PC-3 (cell line): ENCODE measurements around the gene CHD5. TPM values are rescaled to one million over a fixed set of nuclear protein-coding genes. Genes with fewer than 3 reads are reported as not detected.

Experiments
- ATAC-seq: fragments of 200-7000 bp; cut with Tn5 transposase; 2 replicates; pipeline ENCODE4 v1.9.1; 2020; ENCODE audit warnings: mild to moderate bottlenecking, moderate library complexity
- BruUV-seq: library from RNA; stranded (reverse); fragments of 400-500 nt; replicated peaks from 2 replicates; lab custom pipeline; 2021; lab: Mats Ljungman, UMichigan
- CTCF ChIA-PET: fragments of 300-600 bp; sonication (Branson Sonifier 250); formaldehyde crosslinking; loops from one replicate; lab custom pipeline; 2022; ENCODE audit warnings: antibody characterized with exemption; lab: Charles Lee
- POLR2A ChIA-PET: fragments of 300-600 bp; sonication (Branson Sonifier 250); formaldehyde crosslinking; loops from one replicate; lab custom pipeline; 2022; ENCODE audit warnings: antibody characterized with exemption; ENCODE audit not compliant: unreplicated experiment; lab: Charles Lee
- DNase-seq: peaks from one replicate; pipeline ENCODE4 v3.0.0-alpha.2; 2015
- H2AFZ ChIP-seq: fragments of 300-600 bp; sonication (generic); 2 replicates; pipeline ENCODE4 v1.6.0; 2016; ENCODE audit warnings: antibody characterized with exemption, low read length
- H3F3A ChIP-seq: fragments of 300-600 bp; sonication (generic); one replicate; pipeline ENCODE4 v1.6.0; 2017; ENCODE audit warnings: antibody characterized with exemption, low read length, control low read depth, mild to moderate bottlenecking; ENCODE audit not compliant: unreplicated experiment
- H3K27ac ChIP-seq: fragments of 300-600 bp; sonication (generic); 2 replicates; pipeline ENCODE4 v1.5.1; 2016; ENCODE audit warnings: mild to moderate bottlenecking, low read length
- H3K27me3 ChIP-seq: fragments of 300-600 bp; sonication (generic); 2 replicates; pipeline ENCODE4 v1.6.1; 2016; ENCODE audit warnings: low read length, mixed read lengths
- H3K36me3 ChIP-seq: fragments of 300-600 bp; sonication (generic); 2 replicates; pipeline ENCODE4 v1.6.1; 2016; ENCODE audit warnings: low read depth, mixed run types, low read length, mixed read lengths
- H3K4me1 ChIP-seq: fragments of 300-600 bp; sonication (generic); 2 replicates; pipeline ENCODE4 v1.5.1; 2016; ENCODE audit warnings: low read length; ENCODE audit not compliant: insufficient read depth
- H3K4me2 ChIP-seq: fragments of 300-600 bp; sonication (generic); 2 replicates; pipeline ENCODE4 v1.6.0; 2016; ENCODE audit warnings: low read length
- H3K4me3 ChIP-seq: fragments of 300-600 bp; sonication (generic); 2 replicates; pipeline ENCODE4 v1.5.1; 2016; ENCODE audit warnings: mild to moderate bottlenecking, low read length, mixed read lengths
- H3K79me2 ChIP-seq: fragments of 300-600 bp; sonication (generic); 2 replicates; pipeline ENCODE4 v1.6.1; 2017; ENCODE audit warnings: low read length, mixed read lengths
- H3K9ac ChIP-seq: fragments of 300-600 bp; sonication (generic); 2 replicates; pipeline ENCODE4 v1.6.0; 2016; ENCODE audit warnings: mild to moderate bottlenecking, low read length
- H3K9me2 ChIP-seq: fragments of 300-600 bp; sonication (generic); replicated peaks from 2 replicates; pipeline ENCODE4 v1.6.1; 2016; ENCODE audit warnings: mixed run types, low read length, mixed read lengths
- H3K9me3 ChIP-seq: fragments of 300-600 bp; sonication (generic); 2 replicates; pipeline ENCODE4 v1.6.1; 2016; ENCODE audit warnings: low read length, mixed read lengths
- H4K20me1 ChIP-seq: fragments of 300-600 bp; sonication (generic); 2 replicates; pipeline ENCODE4 v1.6.1; 2016; ENCODE audit warnings: low read length, mixed read lengths
- CTCF ChIP-seq: fragments of 300-600 bp; sonication (generic); conservative IDR thresholded peaks from 2 replicates; pipeline ENCODE4 v1.5.1; 2017; ENCODE audit warnings: antibody characterized with exemption, low read depth, mild to moderate bottlenecking, low read length
- EZH2 ChIP-seq: fragments of 300-600 bp; sonication (generic); IDR thresholded peaks from one replicate; pipeline ENCODE4 v1.6.1; 2017; ENCODE audit warnings: antibody characterized with exemption, mild to moderate bottlenecking, low read length; ENCODE audit not compliant: unreplicated experiment
- EZH2phosphoT487 ChIP-seq: fragments of 300-600 bp; sonication (generic); IDR thresholded peaks from 2 replicates; pipeline ENCODE4 v1.6.1; 2018; ENCODE audit warnings: mild to moderate bottlenecking, antibody characterized with exemption, low read length, borderline replicate concordance
- intact Hi-C: fragments of 100-400 bp; cut with micrococcal nuclease; formaldehyde crosslinking; loops from 2 replicates; pipeline ENCODE4 v1.9.0; 2023
- total RNA-seq: library from RNA; depleted of rRNA; stranded (reverse); fragments of >200 nt; gene quantifications from 2 replicates; pipeline ENCODE4 v1.2.3, GENCODE V29; 2014

The CHD5 gene
- total RNA-seq, 1 experiment from 2014 or later: 0.55 TPM

GRCh38 chr1:6180707-6181311 is 688 bp upstream of the CHD5 start:
- BruUV-seq: no TSS peak
- H3K36me3 ChIP-seq: peaks cover 8% of the 10 kb centered on the region
- H3K9me3 ChIP-seq: no peaks in the 10 kb centered on the region
- no peak overlapping the region for H3K4me2 ChIP-seq
- H4K20me1 ChIP-seq: peaks cover 15% of the 10 kb centered on the region
- peaks cover 17% of the 10 kb centered on the region for H3K4me1 ChIP-seq
- intact Hi-C loops: no loop called here
- ATAC-seq: no peak
- CTCF ChIA-PET: no interaction called here
- POLR2A ChIA-PET: no interaction called here
- H2AFZ ChIP-seq: no peak overlapping the region
- peaks cover 27% of the 10 kb centered on the region for H3F3A ChIP-seq
- peaks cover 26% of the 10 kb centered on the region for H3K27me3 ChIP-seq
- no peak overlapping the region for H3K9ac ChIP-seq
- TF ChIP-seq EZH2phosphoT487: no peak
- peak; percentile 1 for TF ChIP-seq EZH2
- no peak for DNase-seq
- H3K79me2 ChIP-seq: no peaks in the 10 kb centered on the region
- no peak overlapping the region for H3K27ac ChIP-seq
- H3K4me3 ChIP-seq: no peak overlapping the region
- no peaks in the 10 kb centered on the region for H3K9me2 ChIP-seq

- peak overlapping the region; percentile 32; the same call in 1 of the 2 replicates for H3K4me2 ChIP-seq
- intact Hi-C loops: no loop called here
- no TSS peak for BruUV-seq
- ATAC-seq: no peak
- TF ChIP-seq EZH2phosphoT487 (no peak), CTCF (no peak), EZH2 (no peak)
- no peaks in the 10 kb centered on the region; the same call in 1 of the 2 replicates for H3K36me3 ChIP-seq
- peaks cover 22% of the 10 kb centered on the region for H3F3A ChIP-seq
- H3K9ac ChIP-seq: no peak overlapping the region
- CTCF ChIA-PET: no interaction called here
- peaks cover 9% of the 10 kb centered on the region; the same call in 1 of the 2 replicates for H4K20me1 ChIP-seq
- peaks cover 26% of the 10 kb centered on the region for H3K27me3 ChIP-seq
- H3K4me1 ChIP-seq: peaks cover 17% of the 10 kb centered on the region
- no peak overlapping the region for H3K27ac ChIP-seq
- no peak overlapping the region for H2AFZ ChIP-seq
- POLR2A ChIA-PET: no interaction called here
- DNase-seq: no peak
- H3K4me3 ChIP-seq: no peak overlapping the region; the same call in 1 of the 2 replicates
- no peaks in the 10 kb centered on the region for H3K9me3 ChIP-seq
- no peaks in the 10 kb centered on the region for H3K9me2 ChIP-seq
- no peaks in the 10 kb centered on the region for H3K79me2 ChIP-seq
These were observed 451 bp downstream of the CHD5 start for GRCh38 chr1:6179564-6180175.

GRCh38 chr1:6178751-6179563 is 1.2 kb downstream of the CHD5 start:
- CTCF ChIA-PET: no interaction called here
- H3F3A ChIP-seq: peaks cover 17% of the 10 kb centered on the region
- DNase-seq (no peak), ATAC-seq (peak; percentile 8)
- no peak overlapping the region for H2AFZ ChIP-seq
- peak overlapping the region; percentile 57; the same call in 1 of the 2 replicates for H3K4me3 ChIP-seq
- H3K9ac ChIP-seq: no peak overlapping the region
- no peaks in the 10 kb centered on the region for H3K9me2 ChIP-seq
- TF ChIP-seq EZH2 (peak; percentile 92), EZH2phosphoT487 (peak; percentile 72), CTCF (no peak)
- H3K36me3 ChIP-seq: no peaks in the 10 kb centered on the region
- POLR2A ChIA-PET: no interaction called here
- H3K4me2 ChIP-seq: peak overlapping the region; percentile 67
- H3K27me3 ChIP-seq: peaks cover 26% of the 10 kb centered on the region
- intact Hi-C loops: no loop called here
- no peaks in the 10 kb centered on the region for H3K9me3 ChIP-seq
- no peaks in the 10 kb centered on the region for H3K79me2 ChIP-seq
- peaks cover 6% of the 10 kb centered on the region; the same call in 1 of the 2 replicates for H4K20me1 ChIP-seq
- no peak overlapping the region for H3K27ac ChIP-seq
- BruUV-seq: no TSS peak
- peaks cover 14% of the 10 kb centered on the region for H3K4me1 ChIP-seq
